SK-N-MC (cell line): ENCODE results near the gene PTGER1.

ENCODE experiments used
- DNase-seq: peaks from one replicate; pipeline ENCODE4 v3.0.0-alpha.2; 2011; ENCODE audit warnings: low read depth, low spot score
- H3K27ac ChIP-seq: fragments of 200-600 bp; sonication (generic); 2 replicates; pipeline ENCODE4 v1.5.1; 2016; ENCODE audit warnings: mixed run types
- H3K36me3 ChIP-seq: fragments of 200-600 bp; sonication (generic); 2 replicates; pipeline ENCODE4 v1.6.1; 2017; ENCODE audit warnings: antibody characterized with exemption, low read length, mixed read lengths; ENCODE audit not compliant: insufficient read depth
- H3K4me3 ChIP-seq: fragments of 200-600 bp; sonication (generic); 2 replicates; pipeline ENCODE4 v1.5.1; 2016
- H3K9ac ChIP-seq: fragments of 200-600 bp; sonication (generic); 2 replicates; pipeline ENCODE4 v1.8.0; 2017; ENCODE audit warnings: mixed run types, mixed read lengths; ENCODE audit not compliant: insufficient read length
- H3K9me3 ChIP-seq: fragments of 200-600 bp; sonication (generic); 2 replicates; pipeline ENCODE4 v1.6.1; 2017; ENCODE audit warnings: low read depth, mild to moderate bottlenecking, antibody characterized with exemption, low read length, moderate library complexity, mixed read lengths
- EZH2 ChIP-seq: fragments of 200-600 bp; sonication (generic); IDR thresholded peaks from one replicate; pipeline ENCODE4 v1.6.1; 2017; ENCODE audit warnings: antibody characterized with exemption
- FOXP2 ChIP-seq: optimal IDR thresholded peaks from 2 replicates; pipeline ENCODE3; 2011; ENCODE audit warnings: mild to moderate bottlenecking, moderate library complexity; ENCODE audit not compliant: insufficient read depth; ENCODE audit errors: extremely low read length, control extremely low read depth
- POLR2AphosphoS5 ChIP-seq: IDR thresholded peaks from 2 replicates; pipeline ENCODE4 v1.6.1; 2012; ENCODE audit warnings: mild to moderate bottlenecking, low read depth, low read length, borderline replicate concordance

PTGER1 gene

GRCh38 chr19:14477418-14478112 is 2.4 kb upstream of the PTGER1 start:
- no peak for TF ChIP-seq POLR2AphosphoS5
- peak; percentile 44 for TF ChIP-seq FOXP2
- no peak for TF ChIP-seq EZH2
- DNase-seq: no peak
- Histone ChIP-seq H3K36me3 (peaks cover 8% of the 10 kb centered on the region), H3K9ac (no peak overlapping the region), H3K27ac (peak overlapping the region; percentile 60), H3K9me3 (no peaks in the 10 kb centered on the region), H3K4me3 (peak overlapping the region; percentile 26)

GRCh38 chr19:14476673-14477401 is 1.7 kb upstream of the PTGER1 start:
- Histone ChIP-seq H3K9ac (no peak overlapping the region), H3K27ac (peak overlapping the region; percentile 60; the same call in 1 of the 2 replicates), H3K4me3 (peak overlapping the region; percentile 26; the same call in 1 of the 2 replicates), H3K9me3 (no peaks in the 10 kb centered on the region), H3K36me3 (peaks cover 8% of the 10 kb centered on the region)
- DNase-seq: no peak
- TF ChIP-seq POLR2AphosphoS5 (no peak), FOXP2 (peak; percentile 32)

GRCh38 chr19:14476327-14476672 is 1.1 kb upstream of the PTGER1 start:
- Histone ChIP-seq H3K9me3 (no peaks in the 10 kb centered on the region), H3K9ac (no peak overlapping the region), H3K27ac (no peak overlapping the region), H3K4me3 (no peak overlapping the region), H3K36me3 (peaks cover 8% of the 10 kb centered on the region)
- no peak for TF ChIP-seq POLR2AphosphoS5
- TF ChIP-seq FOXP2: no peak
- no peak for DNase-seq

- no peak overlapping the region for H3K9ac ChIP-seq
- H3K27ac ChIP-seq: no peak overlapping the region
- no peak for DNase-seq
- TF ChIP-seq EZH2 (no peak), FOXP2 (no peak), POLR2AphosphoS5 (no peak)
- H3K9me3 ChIP-seq: no peaks in the 10 kb centered on the region
- H3K4me3 ChIP-seq: peak overlapping the region; percentile 52; the same call in 1 of the 2 replicates
- H3K36me3 ChIP-seq: peaks cover 8% of the 10 kb centered on the region
Observed at GRCh38 chr19:14474827-14475226, 327 bp downstream of the PTGER1 start.

GRCh38 chr19:14473978-14474578 is 1.1 kb downstream of the PTGER1 start:
- Histone ChIP-seq H3K9ac (no peak overlapping the region), H3K9me3 (no peaks in the 10 kb centered on the region), H3K36me3 (peaks cover 8% of the 10 kb centered on the region), H3K27ac (no peak overlapping the region), H3K4me3 (no peak overlapping the region)
- TF ChIP-seq FOXP2 (no peak), EZH2 (no peak), POLR2AphosphoS5 (no peak)
- no peak for DNase-seq

GRCh38 chr19:14473073-14473977 is 1.8 kb downstream of the PTGER1 start:
- Histone ChIP-seq H3K4me3 (no peak overlapping the region), H3K36me3 (peaks cover 3% of the 10 kb centered on the region)

GRCh38 chr19:14472202-14472938 is 2.8 kb downstream of the PTGER1 start:
- Histone ChIP-seq H3K27ac (no peak overlapping the region), H3K36me3 (no peaks in the 10 kb centered on the region; the same call in 1 of the 2 replicates), H3K9me3 (no peaks in the 10 kb centered on the region), H3K9ac (no peak overlapping the region), H3K4me3 (peak overlapping the region; percentile 55; the same call in 1 of the 2 replicates)
- TF ChIP-seq POLR2AphosphoS5 (peak; percentile 53; the same call in 1 of the 2 replicates), EZH2 (no peak), FOXP2 (no peak)
- DNase-seq: no peak

More at GRCh38 chr19:14473073-14473977, 1.8 kb downstream of the PTGER1 start:
- H3K9ac ChIP-seq: no peak overlapping the region
- TF ChIP-seq EZH2 (no peak), POLR2AphosphoS5 (no peak), FOXP2 (no peak)
- no peak for DNase-seq
- no peak overlapping the region for H3K27ac ChIP-seq
- H3K9me3 ChIP-seq: no peaks in the 10 kb centered on the region
